ENCODE measurements around the gene BCL2. TPM values are rescaled to one million over a fixed set of nuclear protein-coding genes. Genes with fewer than 3 reads are reported as not detected.

The BCL2 gene
- total RNA-seq, 1 donor from 2014 or later, result 17.3 TPM

GRCh38 chr18:63224630-63225029 lies 94.9 kb downstream of the BCL2 start:
- Histone ChIP-seq H3K9me3 (no peaks in the 10 kb centered on the region), H3K4me3 (no peak overlapping the region), H3K27ac (no peak overlapping the region), H3K27me3 (no peaks in the 10 kb centered on the region), H3K36me3 (no peaks in the 10 kb centered on the region), H3K4me1 (no peaks in the 10 kb centered on the region)
- no peak for DNase-seq
- ATAC-seq, result no peak
- no peak for TF ChIP-seq CTCF (IDR thresholded peaks at IDR 0.05)
- intact Hi-C loops (cut with DNase I), result no loop called here

DNA sequence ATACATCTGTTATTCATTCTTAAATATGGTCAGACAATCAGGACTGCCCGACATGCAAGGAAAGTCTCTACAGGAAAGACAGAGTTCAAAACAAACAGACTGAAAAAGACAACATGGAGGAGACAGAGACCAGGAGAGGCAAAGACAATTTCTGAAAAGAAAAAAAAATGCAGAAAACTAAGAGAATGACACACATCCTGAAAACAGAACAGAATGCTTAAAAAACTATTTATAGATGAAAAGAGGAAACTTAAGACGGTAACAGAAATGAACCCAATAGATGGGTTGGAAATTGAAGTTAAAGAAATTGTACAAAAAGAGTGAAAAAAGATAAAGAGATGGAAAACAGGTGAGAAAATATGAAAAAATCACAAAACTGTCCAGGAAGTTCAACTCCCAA lies 95.7 kb downstream of the BCL2 start:
- no peak overlapping the region for H3K4me3 ChIP-seq
- no peak overlapping the region for H3K27ac ChIP-seq
- TF ChIP-seq CTCF (IDR thresholded peaks at IDR 0.05), result no peak
- no peaks in the 10 kb centered on the region for H3K27me3 ChIP-seq
- no peaks in the 10 kb centered on the region for H3K9me3 ChIP-seq
- no peaks in the 10 kb centered on the region for H3K36me3 ChIP-seq
- DNase-seq, result no peak
- intact Hi-C loops (cut with DNase I), result no loop called here
- no peak for ATAC-seq
- H3K4me1 ChIP-seq, result no peaks in the 10 kb centered on the region

DNA sequence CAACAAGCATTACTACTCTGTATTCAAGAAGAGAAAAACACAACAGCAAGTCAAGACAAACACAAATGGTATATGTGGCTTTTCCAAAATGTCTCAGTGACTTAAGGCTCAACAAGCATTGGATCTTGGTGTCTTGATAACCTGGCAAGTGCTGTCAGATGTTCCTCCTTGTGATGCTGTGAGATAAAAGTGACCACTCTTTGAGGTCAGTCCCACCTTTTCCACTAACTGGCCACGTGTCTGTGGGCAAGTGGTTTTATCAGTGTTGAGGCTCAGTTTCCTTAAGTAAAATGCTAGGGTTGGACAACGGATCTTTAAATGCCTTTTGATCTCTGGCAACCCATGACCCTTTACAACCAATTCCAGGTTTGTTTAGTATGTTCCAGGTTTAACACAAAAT lies 98.7 kb downstream of the BCL2 start:
- intact Hi-C loops (cut with DNase I), result no loop called here
- no peak for DNase-seq
- TF ChIP-seq CTCF (IDR thresholded peaks at IDR 0.05), result no peak
- Histone ChIP-seq H3K27me3 (no peaks in the 10 kb centered on the region), H3K36me3 (no peaks in the 10 kb centered on the region), H3K4me3 (no peak overlapping the region), H3K9me3 (no peaks in the 10 kb centered on the region), H3K4me1 (no peaks in the 10 kb centered on the region), H3K27ac (no peak overlapping the region)
- ATAC-seq, result no peak

- no peak for TF ChIP-seq CTCF (IDR thresholded peaks at IDR 0.05)
- ATAC-seq, result peak; percentile 77
- H3K27ac ChIP-seq, result no peak overlapping the region
- no peaks in the 10 kb centered on the region for H3K4me1 ChIP-seq
- intact Hi-C loops (cut with DNase I), result no loop called here
- no peak overlapping the region for H3K4me3 ChIP-seq
- no peaks in the 10 kb centered on the region for H3K36me3 ChIP-seq
- no peaks in the 10 kb centered on the region for H3K27me3 ChIP-seq
- no peak for DNase-seq
- no peaks in the 10 kb centered on the region for H3K9me3 ChIP-seq
Observed at GRCh38 chr18:63218472-63218871, 101.1 kb downstream of the BCL2 start.

GRCh38 chr18:63216516-63217311 lies 102.9 kb downstream of the BCL2 start:
- intact Hi-C loops (cut with DNase I), result no loop called here
- TF ChIP-seq CTCF (IDR thresholded peaks at IDR 0.05), result no peak
- ATAC-seq, result no peak
- H3K4me1 ChIP-seq, result no peaks in the 10 kb centered on the region
- H3K36me3 ChIP-seq, result no peaks in the 10 kb centered on the region
- H3K27ac ChIP-seq, result no peak overlapping the region
- H3K9me3 ChIP-seq, result no peaks in the 10 kb centered on the region
- H3K4me3 ChIP-seq, result no peak overlapping the region
- no peaks in the 10 kb centered on the region for H3K27me3 ChIP-seq
- no peak for DNase-seq
